Mucosa of stomach (tissue), 1 donor: ENCODE data around the gene SMG6.

Experiments used
- H3K27me3 ChIP-seq: one replicate; pipeline ENCODE4 v1.7.0; 2013; ENCODE audit warnings: mild to moderate bottlenecking, low read length; ENCODE audit not compliant: control insufficient read depth, insufficient read depth
- H3K36me3 ChIP-seq: one replicate; pipeline ENCODE4 v1.7.0; 2013; ENCODE audit warnings: low read length; ENCODE audit not compliant: control insufficient read depth, insufficient read depth
- H3K4me1 ChIP-seq: one replicate; pipeline ENCODE4 v1.7.0; 2013; ENCODE audit warnings: mild to moderate bottlenecking, low read length; ENCODE audit not compliant: control insufficient read depth, insufficient read depth
- H3K4me3 ChIP-seq: one replicate; pipeline ENCODE4 v1.7.0; 2013; ENCODE audit warnings: low read length
- H3K9ac ChIP-seq: one replicate; pipeline ENCODE4 v1.7.0; 2013; ENCODE audit warnings: mild to moderate bottlenecking, low read length, moderate library complexity
- H3K9me3 ChIP-seq: one replicate; pipeline ENCODE4 v1.7.0; 2013; ENCODE audit warnings: mild to moderate bottlenecking, low read length, moderate library complexity; ENCODE audit not compliant: control insufficient read depth
- donor health status: Pancreatic carcinoma.

SMG6 gene

GRCh38 chr17:2024572-2025219 is 278.9 kb downstream of the SMG6 start:
- Histone ChIP-seq H3K9me3 (no peaks in the 10 kb centered on the region), H3K4me3 (no peak overlapping the region), H3K36me3 (no peaks in the 10 kb centered on the region), H3K27me3 (peaks cover 68% of the 10 kb centered on the region), H3K4me1 (peaks cover 20% of the 10 kb centered on the region), H3K9ac (peak overlapping the region; percentile 15)

GRCh38 chr17:2023692-2024571 is 279.7 kb downstream of the SMG6 start:
- Histone ChIP-seq H3K4me1 (peaks cover 18% of the 10 kb centered on the region), H3K4me3 (peak overlapping the region; percentile 8), H3K9me3 (no peaks in the 10 kb centered on the region), H3K36me3 (no peaks in the 10 kb centered on the region), H3K9ac (peak overlapping the region; percentile 15), H3K27me3 (peaks cover 73% of the 10 kb centered on the region)

GRCh38 chr17:2023256-2023655 is 280.3 kb downstream of the SMG6 start:
- H3K27me3 ChIP-seq = peaks cover 68% of the 10 kb centered on the region
- peaks cover 18% of the 10 kb centered on the region for H3K4me1 ChIP-seq
- no peak overlapping the region for H3K4me3 ChIP-seq

GRCh38 chr17:2022647-2023240 is 280.8 kb downstream of the SMG6 start:
- peaks cover 18% of the 10 kb centered on the region for H3K4me1 ChIP-seq
- H3K9me3 ChIP-seq = no peaks in the 10 kb centered on the region
- no peak overlapping the region for H3K9ac ChIP-seq
- no peaks in the 10 kb centered on the region for H3K36me3 ChIP-seq
- peaks cover 69% of the 10 kb centered on the region for H3K27me3 ChIP-seq
- H3K4me3 ChIP-seq = no peak overlapping the region

More at GRCh38 chr17:2023256-2023655, 280.3 kb downstream of the SMG6 start:
- H3K36me3 ChIP-seq = no peaks in the 10 kb centered on the region
- no peaks in the 10 kb centered on the region for H3K9me3 ChIP-seq
- no peak overlapping the region for H3K9ac ChIP-seq

GRCh38 chr17:2020721-2021120 is 282.9 kb downstream of the SMG6 start:
- peaks cover 13% of the 10 kb centered on the region for H3K4me1 ChIP-seq
- no peak overlapping the region for H3K4me3 ChIP-seq
- H3K36me3 ChIP-seq = no peaks in the 10 kb centered on the region
- H3K27me3 ChIP-seq = peaks cover 55% of the 10 kb centered on the region
- no peak overlapping the region for H3K9ac ChIP-seq
- H3K9me3 ChIP-seq = no peaks in the 10 kb centered on the region

GRCh38 chr17:2019723-2020122 is 283.9 kb downstream of the SMG6 start:
- Histone ChIP-seq H3K36me3 (no peaks in the 10 kb centered on the region), H3K9ac (no peak overlapping the region), H3K4me1 (peaks cover 5% of the 10 kb centered on the region), H3K4me3 (no peak overlapping the region), H3K9me3 (no peaks in the 10 kb centered on the region), H3K27me3 (peaks cover 49% of the 10 kb centered on the region)

GRCh38 chr17:2018716-2019510 is 284.7 kb downstream of the SMG6 start:
- peaks cover 41% of the 10 kb centered on the region for H3K27me3 ChIP-seq
- no peaks in the 10 kb centered on the region for H3K9me3 ChIP-seq
- H3K9ac ChIP-seq = no peak overlapping the region
- no peak overlapping the region for H3K4me3 ChIP-seq
- H3K36me3 ChIP-seq = no peaks in the 10 kb centered on the region
- no peaks in the 10 kb centered on the region for H3K4me1 ChIP-seq

GRCh38 chr17:2017274-2017941 is 286.2 kb downstream of the SMG6 start:
- H3K9ac ChIP-seq = no peak overlapping the region
- no peaks in the 10 kb centered on the region for H3K9me3 ChIP-seq
- H3K27me3 ChIP-seq = peaks cover 29% of the 10 kb centered on the region
- H3K4me3 ChIP-seq = no peak overlapping the region
- no peaks in the 10 kb centered on the region for H3K4me1 ChIP-seq
- H3K36me3 ChIP-seq = no peaks in the 10 kb centered on the region

- Histone ChIP-seq H3K9ac (no peak overlapping the region), H3K36me3 (no peaks in the 10 kb centered on the region), H3K9me3 (no peaks in the 10 kb centered on the region), H3K4me3 (no peak overlapping the region), H3K27me3 (peaks cover 27% of the 10 kb centered on the region), H3K4me1 (peaks cover 7% of the 10 kb centered on the region)
Observed at GRCh38 chr17:2016494-2016893, 287.1 kb downstream of the SMG6 start.

- Histone ChIP-seq H3K9me3 (no peaks in the 10 kb centered on the region), H3K4me1 (peaks cover 11% of the 10 kb centered on the region), H3K9ac (no peak overlapping the region), H3K4me3 (no peak overlapping the region), H3K27me3 (peaks cover 23% of the 10 kb centered on the region), H3K36me3 (no peaks in the 10 kb centered on the region)
Observed at GRCh38 chr17:2015314-2015713, 288.3 kb downstream of the SMG6 start.

- Histone ChIP-seq H3K27me3 (peaks cover 11% of the 10 kb centered on the region), H3K4me1 (peaks cover 11% of the 10 kb centered on the region), H3K36me3 (no peaks in the 10 kb centered on the region), H3K4me3 (no peak overlapping the region), H3K9me3 (no peaks in the 10 kb centered on the region), H3K9ac (no peak overlapping the region)
Observed at GRCh38 chr17:2013994-2014317, 289.6 kb downstream of the SMG6 start.
